DMS114 treated with DMSO at 0.1 percent for 48 hours (cell line): Measurements from ENCODE around the gene SMAP2.
A peak's percentile ranks its signal among the peaks of the same experiment; 100 is the strongest.

Experiments
- DNase-seq: peaks from one replicate; lab custom pipeline; 2025; ENCODE audit not compliant: unreplicated experiment; lab: John Stamatoyannopoulos, UW

Gene SMAP2

DNA sequence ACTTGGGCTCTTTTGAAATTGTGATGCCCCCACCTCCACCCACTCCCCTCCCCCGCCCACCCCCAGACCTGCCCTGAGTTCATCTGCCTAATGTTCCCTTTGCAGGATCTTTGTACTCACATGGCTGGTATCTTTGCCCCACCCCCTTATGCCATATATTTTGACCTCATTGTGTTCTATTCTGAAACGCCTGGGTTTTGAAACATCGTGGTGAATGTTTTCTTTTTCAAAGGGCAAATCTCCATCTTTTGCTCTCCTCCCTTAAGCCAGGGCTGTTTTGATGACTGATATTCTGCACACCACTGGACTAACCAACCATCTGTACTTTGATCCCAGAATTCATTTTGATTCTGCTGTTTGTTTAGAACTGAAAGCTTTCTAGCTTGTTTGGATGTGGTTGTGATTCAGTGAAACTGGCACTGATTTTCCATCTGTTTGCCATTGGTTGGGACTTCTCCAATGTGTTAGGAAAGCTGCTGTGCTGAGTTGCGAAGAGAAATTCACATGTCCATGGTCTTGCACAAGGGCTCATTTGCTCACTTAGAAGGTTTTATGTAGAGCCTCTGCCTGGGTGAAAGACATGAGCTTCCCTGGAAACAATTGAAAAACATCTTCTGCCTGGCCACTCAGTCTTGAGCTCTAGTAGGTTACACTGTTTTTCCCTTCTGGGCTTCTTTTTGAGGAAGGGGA, 16.5 kb downstream of the SMAP2 start:
- no peak for DNase-seq

DNA sequence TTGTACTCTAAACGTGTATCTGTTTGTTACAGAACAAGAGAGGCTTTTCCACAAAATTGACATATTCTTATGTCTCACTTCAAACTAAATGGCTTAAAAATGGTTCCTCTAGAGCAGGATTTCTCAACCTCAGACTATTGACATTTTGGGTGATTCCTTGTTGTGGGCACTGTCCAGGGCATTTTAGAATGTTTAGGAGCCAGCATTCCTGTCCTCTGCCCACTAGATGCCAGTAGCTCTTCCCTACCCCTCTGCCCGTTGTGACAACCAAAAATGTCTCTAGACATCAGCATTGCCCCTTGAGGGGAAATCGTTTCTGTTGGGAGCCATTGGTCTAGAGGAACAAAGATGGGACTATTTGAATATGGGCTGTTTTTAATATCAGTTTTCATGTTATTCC, 17.3 kb downstream of the SMAP2 start:
- DNase-seq: no peak

DNA sequence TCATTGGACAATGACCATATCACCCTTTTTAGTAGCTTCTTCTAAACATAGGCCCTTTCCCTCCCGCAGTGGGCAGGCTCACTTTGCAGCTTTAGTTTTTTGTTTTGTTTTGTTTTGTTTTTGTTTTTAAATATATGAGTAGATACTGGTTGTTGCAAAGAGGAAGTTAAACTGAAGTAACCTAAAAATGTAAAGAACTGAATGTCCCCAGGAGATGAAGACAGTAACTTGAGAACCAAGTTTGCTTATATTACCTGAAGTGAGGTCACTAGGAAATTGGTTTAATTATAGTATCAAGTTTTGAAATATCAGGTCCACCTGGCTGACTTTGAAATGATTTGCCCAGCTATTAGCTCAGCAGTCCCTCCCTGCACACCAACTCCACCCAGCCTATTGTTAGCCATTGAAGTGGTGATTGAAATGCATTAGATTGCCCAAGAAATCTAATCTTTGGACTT, 18.2 kb downstream of the SMAP2 start:
- DNase-seq: no peak

DNA sequence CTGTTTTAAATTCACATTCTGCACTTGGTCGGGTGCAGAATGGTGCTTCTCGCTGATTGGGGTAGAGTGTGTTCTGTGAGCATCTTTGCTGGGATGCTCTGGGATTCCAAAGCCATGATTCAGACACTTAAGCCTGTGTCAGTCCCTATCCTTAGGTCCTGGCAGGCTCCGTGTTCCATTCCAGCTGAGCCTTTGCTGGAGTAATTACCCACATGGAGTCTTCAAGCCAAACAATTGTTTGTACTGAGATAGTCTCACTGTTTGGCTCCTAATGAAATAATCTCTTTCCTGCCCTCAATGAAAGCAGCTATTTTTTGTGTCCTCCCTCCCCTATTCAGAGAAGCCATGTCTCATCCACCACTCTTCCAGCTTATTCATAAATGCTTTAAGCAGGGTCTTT, 18.7 kb downstream of the SMAP2 start:
- no peak for DNase-seq

DNA sequence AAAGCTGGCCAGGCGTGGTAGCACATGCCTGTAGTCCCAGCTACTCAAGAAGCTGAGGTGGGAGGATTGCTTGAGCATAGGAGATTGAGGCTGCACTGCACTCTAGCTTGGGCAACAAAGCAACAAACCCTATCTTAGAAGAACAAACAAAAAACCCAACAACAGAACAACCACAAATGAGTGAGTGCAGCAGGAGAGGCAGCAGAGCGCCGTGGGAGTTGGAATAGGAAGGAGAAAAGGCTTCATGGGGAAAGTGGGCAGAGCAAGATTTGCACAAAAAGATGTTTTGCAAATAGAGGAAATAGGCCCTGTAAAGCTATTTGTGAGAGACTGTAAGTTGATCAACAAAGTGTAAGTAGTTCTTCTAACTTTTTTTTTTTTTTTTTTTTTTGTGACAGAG, 19.6 kb downstream of the SMAP2 start:
- DNase-seq: no peak

DNA sequence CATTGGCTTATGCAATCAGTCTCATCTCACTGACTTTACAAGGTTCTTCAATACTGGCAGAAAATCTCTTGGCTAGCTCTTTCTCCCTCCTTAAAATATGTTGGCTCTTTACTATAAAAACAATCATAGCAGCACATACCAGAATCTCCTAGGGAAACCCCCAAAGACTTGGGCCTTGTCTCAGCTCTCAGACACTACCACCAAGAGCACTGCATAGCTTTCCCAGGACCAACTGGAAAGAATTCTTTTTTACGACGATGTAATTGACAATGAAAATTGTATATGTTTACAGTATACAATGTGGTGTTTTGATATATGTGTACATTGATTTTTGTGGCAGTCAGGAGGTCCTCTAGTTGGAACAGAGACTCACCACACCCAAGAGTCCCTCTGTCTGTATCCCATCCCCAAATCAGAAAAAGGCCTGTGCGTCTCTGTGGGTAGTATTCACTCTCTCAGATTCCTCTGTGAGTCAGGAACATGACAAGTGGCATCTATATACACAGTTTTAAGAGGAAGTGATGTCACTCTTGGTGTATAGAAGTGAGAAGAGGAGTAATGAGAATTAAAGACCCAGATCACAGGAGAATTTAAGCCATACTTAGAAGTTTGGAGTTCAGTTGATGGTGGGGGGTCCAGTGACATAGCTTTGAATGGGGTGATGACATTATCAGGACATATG, 21.1 kb downstream of the SMAP2 start:
- no peak for DNase-seq

DNA sequence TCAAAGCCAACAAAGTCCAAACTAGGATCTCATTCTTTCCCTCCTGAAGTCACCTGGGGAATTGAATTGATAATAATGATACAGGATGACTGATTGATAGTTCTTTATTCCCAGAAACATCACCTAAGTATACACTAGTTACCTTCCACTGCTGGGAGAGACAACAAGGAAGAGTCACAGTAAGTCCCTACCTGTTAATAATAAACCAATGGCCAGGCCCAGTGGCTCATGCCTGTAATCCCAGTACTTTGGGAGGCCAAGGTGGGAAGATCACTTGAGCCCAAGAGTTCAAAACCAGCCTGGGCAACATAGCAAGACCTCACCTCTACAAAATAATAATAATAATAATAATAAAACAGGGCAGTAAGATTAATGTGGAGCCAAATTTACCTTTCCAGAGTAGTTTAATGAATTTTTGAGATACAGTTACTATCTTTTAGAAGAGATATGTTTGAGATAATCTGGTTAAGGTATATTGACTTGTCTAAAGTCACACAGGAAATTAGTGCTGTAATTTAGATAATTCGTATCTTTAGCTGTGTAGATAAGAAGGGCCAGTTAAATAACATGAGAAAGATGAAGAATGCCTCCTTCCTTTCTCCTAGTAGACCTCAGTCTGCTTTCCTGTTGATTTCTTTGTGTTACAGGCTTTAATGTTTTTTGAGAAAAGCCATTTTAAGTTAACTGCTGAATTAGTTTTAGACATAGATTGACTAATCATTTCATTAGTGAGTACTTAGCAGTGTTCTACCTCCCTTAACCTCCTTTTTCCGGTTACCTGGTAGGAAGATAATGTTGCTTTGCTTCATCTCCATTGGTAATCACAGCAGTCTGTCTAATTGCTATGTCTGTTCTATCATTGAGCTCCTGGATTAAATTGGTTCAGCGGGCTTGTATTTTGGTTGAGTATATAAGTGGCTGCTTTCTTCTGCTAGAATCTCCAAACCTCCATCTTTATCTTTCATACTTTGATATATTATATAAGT, 22.0 kb downstream of the SMAP2 start:
- DNase-seq: no peak

- no peak for DNase-seq
Measured at GRCh38 chr1:40396420-40396819, 22.9 kb downstream of the SMAP2 start.

GRCh38 chr1:40397258-40397657, 23.7 kb downstream of the SMAP2 start:
- no peak for DNase-seq

GRCh38 chr1:40399984-40400704, 26.6 kb downstream of the SMAP2 start:
- no peak for DNase-seq

GRCh38 chr1:40401473-40402201, 28.1 kb downstream of the SMAP2 start:
- DNase-seq: no peak

DNA sequence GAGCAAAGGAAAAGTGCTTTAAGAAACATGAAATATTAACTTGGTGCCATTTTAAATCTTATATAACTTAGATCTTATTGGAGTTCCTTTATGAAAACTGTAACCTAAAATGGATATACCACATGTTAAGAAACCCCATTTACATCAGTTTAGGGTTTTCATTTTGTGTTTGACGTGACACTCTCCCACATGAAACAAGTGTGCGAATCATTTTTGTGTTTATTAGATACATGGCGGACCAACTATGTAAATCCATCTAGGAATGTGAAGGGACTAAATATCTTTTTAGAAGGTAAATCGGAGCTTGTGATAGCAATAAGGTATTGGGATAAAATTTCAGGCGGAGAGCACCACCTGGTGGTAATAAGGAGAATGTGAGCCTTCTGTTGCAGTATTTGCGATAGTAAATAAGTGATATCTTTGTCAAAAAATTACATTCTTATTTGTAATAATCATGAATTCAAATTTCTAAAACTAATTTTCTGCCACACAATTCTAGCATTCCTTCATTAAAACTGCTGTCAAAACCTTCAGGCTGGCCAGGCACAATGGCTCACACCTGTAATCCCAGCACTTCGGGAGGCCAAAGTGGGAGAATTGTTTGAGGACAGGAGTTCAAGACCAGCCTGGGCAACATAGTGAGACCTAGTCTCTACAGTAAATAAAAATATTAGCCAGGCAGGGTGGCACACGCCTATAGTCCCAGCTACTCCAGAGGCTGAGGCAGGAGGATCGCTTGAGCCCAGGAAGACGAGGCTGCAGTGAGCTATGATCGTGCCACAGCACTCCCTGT, 31.3 kb downstream of the SMAP2 start:
- peak; percentile 52 for DNase-seq

DNA sequence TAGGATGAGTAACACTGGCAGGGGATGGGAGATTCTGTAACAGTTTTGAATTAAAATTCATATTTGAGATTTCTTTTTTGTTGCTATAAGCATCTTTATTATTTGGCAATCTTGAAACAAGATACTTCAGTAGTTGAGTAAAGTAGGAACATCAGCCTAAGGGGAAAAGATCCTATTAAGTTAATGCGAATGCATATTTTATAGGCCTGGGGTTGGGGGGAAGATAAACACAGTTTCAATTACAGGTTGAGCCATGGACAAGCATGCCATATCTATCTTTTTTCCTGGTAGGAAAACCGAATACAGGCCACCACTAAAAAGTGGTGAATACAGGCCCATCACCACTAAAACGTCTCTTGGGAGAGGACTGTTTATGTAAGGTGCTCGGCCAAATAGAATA, 32.3 kb downstream of the SMAP2 start:
- DNase-seq: no peak

- no peak for DNase-seq
Measured at GRCh38 chr1:40407453-40407852, 33.9 kb downstream of the SMAP2 start.

- DNase-seq: no peak
Measured at GRCh38 chr1:40409467-40409866, 35.9 kb downstream of the SMAP2 start.

DNA sequence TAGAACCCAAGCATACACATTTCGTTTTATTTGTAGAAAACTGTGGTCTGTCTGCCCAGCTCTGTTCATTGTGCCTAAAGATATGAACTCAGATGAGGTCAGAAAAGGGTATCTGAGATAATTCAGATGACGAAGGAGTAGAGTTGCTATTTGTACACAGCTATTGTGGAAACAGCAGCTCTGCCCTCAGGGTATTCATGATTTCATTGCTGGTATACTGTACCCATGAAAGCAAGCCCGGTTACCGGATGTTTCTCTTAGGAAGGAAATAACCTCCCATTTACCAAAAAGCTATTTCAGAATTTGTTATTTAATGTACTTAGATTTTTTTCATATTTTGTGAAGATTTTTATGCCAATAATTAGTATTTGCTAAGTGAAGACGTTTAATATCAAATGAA, 37.8 kb downstream of the SMAP2 start:
- no peak for DNase-seq

DNA sequence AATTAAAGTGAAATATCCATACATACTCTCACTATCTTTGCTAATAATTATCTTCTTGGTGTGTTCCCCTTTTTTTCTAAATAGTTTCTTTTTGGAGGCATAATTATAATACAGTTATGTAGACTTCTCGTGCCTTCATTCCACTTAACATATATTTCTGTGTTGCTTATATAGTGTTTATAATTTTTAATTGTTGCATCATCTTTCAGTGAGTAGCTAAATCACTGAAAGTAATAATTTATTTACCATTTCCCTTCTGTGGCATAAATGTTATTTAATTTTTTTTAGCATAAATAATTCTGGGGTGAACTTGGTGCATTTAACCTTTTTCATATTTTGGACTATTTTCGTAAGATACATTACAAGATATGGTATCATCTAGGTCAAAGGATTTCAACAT, 38.3 kb downstream of the SMAP2 start:
- no peak for DNase-seq

GRCh38 chr1:40413527-40414252, 40.2 kb downstream of the SMAP2 start:
- DNase-seq: no peak

GRCh38 chr1:40414331-40414730, 40.8 kb downstream of the SMAP2 start:
- DNase-seq: no peak
